Frontal cortex (tissue), 4 donors: ENCODE results near the gene ZNF888. TPM values are rescaled to one million over a fixed set of nuclear protein-coding genes. Genes with fewer than 3 reads are reported as not detected.
A peak's percentile ranks its signal among the peaks of the same experiment; 100 is the strongest.
"Not testable (repeated sequence)": the region's sequence is repeated elsewhere in the genome, so short reads cannot be mapped to it uniquely, and the experiment has no call there.

Experiments
- DNase-seq, 2 donors: peaks; one replicate each; pipeline ENCODE4 v3.0.0; 2012; ENCODE audit warnings: low spot score in 2 of 2
- FAIRE-seq: peaks from 2 replicates; lab custom pipeline; 2012; peaks lifted over from hg19 to GRCh38; lab: Jason Lieb, UNC
- small RNA-seq: library from RNA; depleted of rRNA; stranded (forward); fragments of <200 nt; gene quantifications from one replicate; pipeline ENCODE3, GENCODE V24; 2014
- total RNA-seq: library from RNA; depleted of rRNA; stranded (reverse); fragments of >200 nt; gene quantifications from one replicate; pipeline ENCODE4 v1.2.3, GENCODE V29; 2014
- donor health status: control.
- donor health status: control.
- donor health status: control.

Gene ZNF888
- total RNA-seq, 1 donor from 2014 or later = 3.3 TPM

- no peak for FAIRE-seq
- no peak for DNase-seq
These were observed 31.9 kb downstream of the ZNF888 start for GRCh38 chr19:52891336-52891735.

- FAIRE-seq (no peak), DNase-seq (no peak)
These were observed 33.3 kb downstream of the ZNF888 start for GRCh38 chr19:52889931-52890330.

- FAIRE-seq (no peak), DNase-seq (no peak)
These were observed 34.2 kb downstream of the ZNF888 start for GRCh38 chr19:52889076-52889475.

- FAIRE-seq (no peak), DNase-seq (no peak)
These were observed 42.3 kb downstream of the ZNF888 start for GRCh38 chr19:52880895-52881389.

- DNase-seq, FAIRE-seq: not testable (repeated sequence)
These were observed 50.2 kb downstream of the ZNF888 start for GRCh38 chr19:52872996-52873395.

GRCh38 chr19:52871466-52871865, 51.8 kb downstream of the ZNF888 start:
- DNase-seq (no peak), FAIRE-seq (no peak)

- not testable (repeated sequence) for FAIRE-seq, DNase-seq
These were observed 55.2 kb downstream of the ZNF888 start for GRCh38 chr19:52868031-52868430.

- DNase-seq = peak; percentile 36 to 46
- not testable (repeated sequence) for FAIRE-seq
These were observed 65.6 kb downstream of the ZNF888 start, which contains the start of gene ZNF468 for GRCh38 chr19:52857378-52858191. Gene ZNF468, minus strand, starts transcription at chr19:52857619. Its CDS starts 3,347 bp downstream, at chr19:52854272.

GRCh38 chr19:52856540-52857377, 66.5 kb downstream of the ZNF888 start:
- not testable (repeated sequence) for FAIRE-seq, DNase-seq

Small RNA genes within 50 kb of the gene (small RNA-seq; reads per million reads assigned to genes)
- 0.23 reads per million for gene ZNF320

Other genes with a start within 250 kb of the ZNF888 start
- 20.4 TPM for gene ZNF611, start 188.4 kb downstream of the ZNF888 start, total RNA-seq
- 0.41 TPM for gene ZNF600, start 136.6 kb downstream of the ZNF888 start, total RNA-seq
- 36.3 TPM for gene ZNF28, start 101.8 kb downstream of the ZNF888 start, total RNA-seq
- 57.9 TPM for gene ZNF468, start 65.8 kb downstream of the ZNF888 start, total RNA-seq
- gene ZNF320, start 25.8 kb downstream of the ZNF888 start, total RNA-seq = 32.2 TPM
- 2.4 TPM for gene ZNF816, start 39.5 kb upstream of the ZNF888 start, total RNA-seq
- gene ERVV-1, start 90.5 kb upstream of the ZNF888 start, total RNA-seq = not detected
- gene ERVV-2, start 121.3 kb upstream of the ZNF888 start, total RNA-seq = not detected
- 26.5 TPM for gene ZNF160, start 180.0 kb upstream of the ZNF888 start, total RNA-seq
- gene ZNF415, start 209.5 kb upstream of the ZNF888 start, total RNA-seq = 23.6 TPM
- 24.5 TPM for gene ZNF347, start 235.6 kb upstream of the ZNF888 start, total RNA-seq